22Rv1 (cell line): ENCODE data around the gene TCF7L2.

Source experiments
- ZFX ChIP-seq: fragments of 450-650 bp; IDR thresholded peaks from 2 replicates; pipeline ENCODE4 v1.6.1; 2017; ENCODE audit warnings: antibody characterized with exemption, borderline replicate concordance
- TF ChIP-seq, protein P1 (sequence below): fragments of 450-650 bp; IDR thresholded peaks from 2 replicates; pipeline ENCODE4 v1.5.1; 2017; ENCODE audit warnings: mild to moderate bottlenecking

DNA sequence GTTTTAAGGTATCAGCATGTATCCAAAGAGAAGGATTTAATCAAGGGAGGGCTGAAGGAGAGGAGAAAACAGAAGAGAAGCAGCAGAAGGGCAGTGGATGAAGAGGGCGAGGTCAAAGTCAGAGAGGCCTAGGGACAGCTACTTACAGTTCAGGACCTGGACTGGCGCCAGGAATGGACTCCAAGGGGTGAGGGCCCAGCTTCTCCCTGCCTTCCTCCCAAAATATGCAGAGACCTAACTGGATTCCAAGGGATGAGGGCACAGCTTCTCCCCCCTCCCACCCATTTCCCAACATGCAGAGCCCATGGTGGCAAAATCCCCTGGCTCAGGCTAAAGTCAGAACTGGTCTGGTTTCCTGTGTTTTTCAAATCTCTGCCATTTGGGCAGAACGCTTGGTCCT lies 3.4 kb upstream of the TCF7L2 start:
- TF ChIP-seq, protein P1, sequence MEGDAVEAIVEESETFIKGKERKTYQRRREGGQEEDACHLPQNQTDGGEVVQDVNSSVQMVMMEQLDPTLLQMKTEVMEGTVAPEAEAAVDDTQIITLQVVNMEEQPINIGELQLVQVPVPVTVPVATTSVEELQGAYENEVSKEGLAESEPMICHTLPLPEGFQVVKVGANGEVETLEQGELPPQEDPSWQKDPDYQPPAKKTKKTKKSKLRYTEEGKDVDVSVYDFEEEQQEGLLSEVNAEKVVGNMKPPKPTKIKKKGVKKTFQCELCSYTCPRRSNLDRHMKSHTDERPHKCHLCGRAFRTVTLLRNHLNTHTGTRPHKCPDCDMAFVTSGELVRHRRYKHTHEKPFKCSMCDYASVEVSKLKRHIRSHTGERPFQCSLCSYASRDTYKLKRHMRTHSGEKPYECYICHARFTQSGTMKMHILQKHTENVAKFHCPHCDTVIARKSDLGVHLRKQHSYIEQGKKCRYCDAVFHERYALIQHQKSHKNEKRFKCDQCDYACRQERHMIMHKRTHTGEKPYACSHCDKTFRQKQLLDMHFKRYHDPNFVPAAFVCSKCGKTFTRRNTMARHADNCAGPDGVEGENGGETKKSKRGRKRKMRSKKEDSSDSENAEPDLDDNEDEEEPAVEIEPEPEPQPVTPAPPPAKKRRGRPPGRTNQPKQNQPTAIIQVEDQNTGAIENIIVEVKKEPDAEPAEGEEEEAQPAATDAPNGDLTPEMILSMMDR: no peak
- TF ChIP-seq ZFX: no peak
